ENCODE results near the gene C11orf98. TPM values are rescaled to one million over a fixed set of nuclear protein-coding genes. Genes with fewer than 3 reads are reported as not detected.

Gene C11orf98
- total and polyA plus RNA-seq, 12 donors, result 42.8 to 142 (median 54.7) TPM

- Histone ChIP-seq H3K36me3 (replicated peaks in 1 of 2) (peaks cover 0 to 36% of the 10 kb centered on the region in 2 donors), H3K4me3 (peak within 1 kb of the TSS in 1 of 4 donors; percentile 31), H3K27ac (peak within 1 kb of the TSS; percentile 35 to 77 (median 54)), H3K9me3 (replicated peaks in 1 of 3) (no peaks in the 10 kb centered on the region), H3K27me3 (no peaks in the 10 kb centered on the region), H3K4me1 (replicated peaks in 1 of 2) (peaks cover 4 to 23% of the 10 kb centered on the region in 2 donors)
- TF ChIP-seq POLR2A (IDR thresholded peaks at IDR 0.05) (peak; percentile 33 to 71), CTCF (IDR thresholded peaks at IDR 0.05) (no peak)
- intact Hi-C loops (cut with DNase I), result loop anchor here in 1 of 2 donors (5.0 kb wide), 1 partner anchor 307 kb away; no protein-coding TSS in a partner anchor
- WGBS, 4 donors, result 25 to 39% (median 32%) methylated on average over 10 to 11 of the region's 11 CpGs
- DNase-seq, result peak; percentile 79 to 95 (median 89)
Observed at GRCh38 chr11:62689421-62690183, 24.6 kb upstream of the C11orf98 start, which contains the start of gene LRRN4CL. Gene LRRN4CL, minus strand, starts transcription at chr11:62689530. Its CDS starts 1,022 bp downstream, at chr11:62688508.

GRCh38 chr11:62688491-62688890 is 23.5 kb upstream of the C11orf98 start:
- Histone ChIP-seq H3K9me3 (replicated peaks in 1 of 3) (no peaks in the 10 kb centered on the region), H3K4me3 (peak overlapping the region in 1 of 4 donors; percentile 31), H3K4me1 (replicated peaks in 1 of 2) (peaks cover 4 to 23% of the 10 kb centered on the region in 2 donors), H3K36me3 (replicated peaks in 1 of 2) (peaks cover 0 to 36% of the 10 kb centered on the region in 2 donors), H3K27ac (peak overlapping the region in 2 of 5 donors; percentile 54 to 62), H3K27me3 (no peaks in the 10 kb centered on the region)
- TF ChIP-seq CTCF (IDR thresholded peaks at IDR 0.05) (no peak), POLR2A (IDR thresholded peaks at IDR 0.05) (no peak)
- WGBS, 4 donors, result 20 to 40% (median 34%) methylated on average over 1 of the region's 1 CpG
- no peak for DNase-seq
- intact Hi-C loops (cut with DNase I), result no loop called here

- intact Hi-C loops (cut with DNase I), result no loop called here
- no peak for DNase-seq
- peaks cover 0 to 31% of the 10 kb centered on the region in 2 donors for H3K36me3 ChIP-seq (replicated peaks in 1 of 2)
- TF ChIP-seq CTCF (IDR thresholded peaks at IDR 0.05) (no peak), POLR2A (IDR thresholded peaks at IDR 0.05) (no peak)
- no peak overlapping the region for H3K27ac ChIP-seq
- peaks cover 4 to 23% of the 10 kb centered on the region in 2 donors for H3K4me1 ChIP-seq (replicated peaks in 1 of 2)
- H3K9me3 ChIP-seq (replicated peaks in 1 of 3), result no peaks in the 10 kb centered on the region
- H3K27me3 ChIP-seq, result no peaks in the 10 kb centered on the region
- WGBS, 4 donors, result 44 to 72% (median 50%) methylated on average over 14 to 74 of the region's 74 CpGs
- H3K4me3 ChIP-seq, result peak overlapping the region in 1 of 4 donors; percentile 19
Observed at GRCh38 chr11:62687508-62688396, 22.7 kb upstream of the C11orf98 start.

GRCh38 chr11:62682518-62682917 is 17.5 kb upstream of the C11orf98 start:
- peaks cover 12 to 17% of the 10 kb centered on the region in 2 donors for H3K4me1 ChIP-seq (replicated peaks in 1 of 2)
- H3K27me3 ChIP-seq, result no peaks in the 10 kb centered on the region
- intact Hi-C loops (cut with DNase I), result no loop called here
- H3K4me3 ChIP-seq, result no peak overlapping the region
- WGBS, 4 donors, result 83 to 95% (median 86%) methylated on average over 7 of the region's 7 CpGs
- TF ChIP-seq POLR2A (IDR thresholded peaks at IDR 0.05) (no peak), CTCF (IDR thresholded peaks at IDR 0.05) (no peak)
- H3K27ac ChIP-seq, result no peak overlapping the region
- H3K9me3 ChIP-seq (replicated peaks in 1 of 3), result no peaks in the 10 kb centered on the region
- no peak for DNase-seq
- H3K36me3 ChIP-seq (replicated peaks in 1 of 2), result peaks cover 0 to 4% of the 10 kb centered on the region in 2 donors

All from adrenal gland (tissue), 12 donors.